Smooth muscle cell (in vitro differentiated cells): Measurements from ENCODE around the gene HELQ. TPM values are rescaled to one million over a fixed set of nuclear protein-coding genes. Genes with fewer than 3 reads are reported as not detected.

Experiments
- DNase-seq: peaks from one replicate; lab custom pipeline; 2025; ENCODE audit not compliant: unreplicated experiment; lab: John Stamatoyannopoulos, UW
- H2AFZ ChIP-seq: fragments of 200-600 bp; sonication (generic); 2 replicates; pipeline ENCODE4 v1.6.0; 2016; ENCODE audit warnings: antibody characterized with exemption, low read depth, mild to moderate bottlenecking
- H3F3A ChIP-seq: fragments of 200-600 bp; sonication (generic); 2 replicates; pipeline ENCODE4 v1.6.0; 2017; ENCODE audit warnings: antibody characterized with exemption, low read depth
- H3K27ac ChIP-seq: fragments of 200-600 bp; sonication (generic); 2 replicates; pipeline ENCODE4 v1.5.1; 2016; ENCODE audit warnings: low read depth, mild to moderate bottlenecking
- H3K27me3 ChIP-seq: fragments of 200-600 bp; sonication (generic); 2 replicates; pipeline ENCODE4 v1.6.1; 2016; ENCODE audit warnings: low read depth, mild to moderate bottlenecking
- H3K36me3 ChIP-seq: fragments of 200-600 bp; sonication (generic); 2 replicates; pipeline ENCODE4 v1.5.1; 2016; ENCODE audit warnings: low read depth
- H3K4me1 ChIP-seq: fragments of 200-600 bp; sonication (generic); 2 replicates; pipeline ENCODE4 v1.5.1; 2016; ENCODE audit warnings: low read depth
- H3K4me2 ChIP-seq: fragments of 200-600 bp; sonication (generic); 2 replicates; pipeline ENCODE4 v1.6.0; 2016; ENCODE audit warnings: mild to moderate bottlenecking
- H3K4me3 ChIP-seq: fragments of 200-600 bp; sonication (generic); 2 replicates; pipeline ENCODE4 v1.5.1; 2016; ENCODE audit warnings: mild to moderate bottlenecking
- H3K79me2 ChIP-seq: fragments of 200-600 bp; sonication (generic); 2 replicates; pipeline ENCODE4 v1.6.0; 2016; ENCODE audit warnings: low read depth, mild to moderate bottlenecking
- H3K9ac ChIP-seq: fragments of 200-600 bp; sonication (generic); 2 replicates; pipeline ENCODE4 v1.6.0; 2016; ENCODE audit warnings: low read depth
- H3K9me3 ChIP-seq: fragments of 200-600 bp; sonication (generic); replicated peaks from 2 replicates; pipeline ENCODE4 v1.5.1; 2016; ENCODE audit warnings: low read depth
- H4K20me1 ChIP-seq: fragments of 200-600 bp; sonication (generic); 2 replicates; pipeline ENCODE4 v1.6.0; 2016; ENCODE audit warnings: low read depth
- WGBS: methylation state at CpG from one replicate; pipeline ENCODE4 v1.1.7; 2016; ENCODE audit warnings: low lambda C conversion rate; 5-methylcytosine and 5-hydroxymethylcytosine counted together
- polyA plus RNA-seq: library from polyadenylated mRNA; unstranded; fragments of >200 nt; fragmentation: Nextera tagmentation; extraction: Ambion mirVana; gene quantifications from 2 replicates; pipeline ENCODE4 v1.2.1, GENCODE V29; 2016
- small RNA-seq: library from RNA; depleted of rRNA; stranded (forward); fragments of <200 nt; gene quantifications from one replicate; pipeline ENCODE3, GENCODE V24; 2014
- total RNA-seq: library from RNA; depleted of rRNA; stranded (reverse); fragments of >200 nt; gene quantifications from 2 replicates; pipeline ENCODE4 v1.2.3, GENCODE V29; 2014
- TF ChIP-seq, protein P1 (sequence below): fragments of 200-600 bp; sonication (generic); IDR thresholded peaks from 2 replicates; pipeline ENCODE4 v1.5.1; 2017; ENCODE audit warnings: borderline replicate concordance, mild to moderate bottlenecking, antibody characterized with exemption; ENCODE audit not compliant: insufficient read depth, poor library complexity, severe bottlenecking

HELQ gene
- total and polyA plus RNA-seq, 2 experiments from 2014 or later = 5.7 to 6.1 TPM

DNA sequence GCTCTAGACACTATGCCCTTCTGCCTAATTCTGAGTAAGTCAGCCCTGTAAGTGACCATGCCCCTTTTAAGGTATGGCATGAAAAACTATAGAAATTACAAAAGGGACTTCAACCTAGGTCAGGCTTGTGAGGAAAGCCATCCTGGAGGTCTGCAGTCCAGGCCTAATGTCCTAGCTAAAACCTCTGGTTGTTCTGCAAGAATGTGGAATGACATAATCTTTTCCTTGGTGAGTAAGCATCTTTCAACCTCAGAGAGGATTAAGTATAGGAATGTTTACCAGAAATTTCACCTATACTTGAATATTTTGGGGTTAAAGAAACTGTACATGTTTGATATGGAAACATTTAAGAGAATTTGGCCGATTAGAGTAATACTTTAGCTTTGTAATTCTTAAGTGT is 97.2 kb downstream of the HELQ start:
- no peak overlapping the region for H3K4me3 ChIP-seq
- H3K27ac ChIP-seq = peak overlapping the region; percentile 82
- no peak overlapping the region for H3K9ac ChIP-seq
- no peak overlapping the region for H2AFZ ChIP-seq
- WGBS = 48% methylated on average over 1 of the region's 1 CpG
- no peaks in the 10 kb centered on the region for H3K9me3 ChIP-seq
- H3K4me2 ChIP-seq = peak overlapping the region; percentile 41
- DNase-seq = no peak
- no peaks in the 10 kb centered on the region for H3K79me2 ChIP-seq
- H3K27me3 ChIP-seq = no peaks in the 10 kb centered on the region
- peaks cover 4% of the 10 kb centered on the region for H3K4me1 ChIP-seq
- no peaks in the 10 kb centered on the region for H3K36me3 ChIP-seq
- no peaks in the 10 kb centered on the region for H3F3A ChIP-seq
- TF ChIP-seq, protein P1, sequence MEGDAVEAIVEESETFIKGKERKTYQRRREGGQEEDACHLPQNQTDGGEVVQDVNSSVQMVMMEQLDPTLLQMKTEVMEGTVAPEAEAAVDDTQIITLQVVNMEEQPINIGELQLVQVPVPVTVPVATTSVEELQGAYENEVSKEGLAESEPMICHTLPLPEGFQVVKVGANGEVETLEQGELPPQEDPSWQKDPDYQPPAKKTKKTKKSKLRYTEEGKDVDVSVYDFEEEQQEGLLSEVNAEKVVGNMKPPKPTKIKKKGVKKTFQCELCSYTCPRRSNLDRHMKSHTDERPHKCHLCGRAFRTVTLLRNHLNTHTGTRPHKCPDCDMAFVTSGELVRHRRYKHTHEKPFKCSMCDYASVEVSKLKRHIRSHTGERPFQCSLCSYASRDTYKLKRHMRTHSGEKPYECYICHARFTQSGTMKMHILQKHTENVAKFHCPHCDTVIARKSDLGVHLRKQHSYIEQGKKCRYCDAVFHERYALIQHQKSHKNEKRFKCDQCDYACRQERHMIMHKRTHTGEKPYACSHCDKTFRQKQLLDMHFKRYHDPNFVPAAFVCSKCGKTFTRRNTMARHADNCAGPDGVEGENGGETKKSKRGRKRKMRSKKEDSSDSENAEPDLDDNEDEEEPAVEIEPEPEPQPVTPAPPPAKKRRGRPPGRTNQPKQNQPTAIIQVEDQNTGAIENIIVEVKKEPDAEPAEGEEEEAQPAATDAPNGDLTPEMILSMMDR = no peak
- no peaks in the 10 kb centered on the region for H4K20me1 ChIP-seq

Small RNA genes lying within 50 kb of the gene (small RNA-seq; reads per million reads assigned to genes)
- not detected for gene AC114781.5

Other genes with a start within 250 kb of the HELQ start
- 5.7 and 7.3 TPM in 2 replicates for gene COQ2, start 171.0 kb downstream of the HELQ start, total RNA-seq
- gene COQ2, start 171.0 kb downstream of the HELQ start, polyA plus RNA-seq = 8.1 and 11.5 TPM in 2 replicates
- gene HPSE, start 121.0 kb downstream of the HELQ start, total RNA-seq = 0.22 and 1.3 TPM in 2 replicates
- 0.50 TPM in 1 of 2 replicates, not detected in the other for gene HPSE, start 121.0 kb downstream of the HELQ start, polyA plus RNA-seq
- 24.2 and 39.6 TPM in 2 replicates for gene MRPS18C, start 235 bp upstream of the HELQ start, total RNA-seq
- gene MRPS18C, start 235 bp upstream of the HELQ start, polyA plus RNA-seq = 121 and 128 TPM in 2 replicates
- gene ABRAXAS1, start 29.3 kb upstream of the HELQ start, total RNA-seq = 10.1 and 12.4 TPM in 2 replicates
- 1.5 and 2.5 TPM in 2 replicates for gene ABRAXAS1, start 29.3 kb upstream of the HELQ start, polyA plus RNA-seq
- gene GPAT3, start 80.3 kb upstream of the HELQ start, total RNA-seq = 0.27 and 0.31 TPM in 2 replicates
- gene GPAT3, start 80.3 kb upstream of the HELQ start, polyA plus RNA-seq = 0.67 and 1.1 TPM in 2 replicates